CD8-positive, alpha-beta memory T cell (primary cell): ENCODE data around the gene CFAP99. TPM values are rescaled to one million over a fixed set of nuclear protein-coding genes. Genes with fewer than 3 reads are reported as not detected.

ENCODE experiments used
- CTCF ChIA-PET: fragments of 350-600 bp; sonication (Branson Sonifier 250); formaldehyde crosslinking; loops from one replicate; lab custom pipeline; 2021; ENCODE audit warnings: antibody characterized with exemption; lab: Charles Lee
- POLR2A ChIA-PET: fragments of 350-600 bp; sonication (Branson Sonifier 250); formaldehyde crosslinking; loops from one replicate; lab custom pipeline; 2021; ENCODE audit warnings: antibody characterized with exemption; lab: Charles Lee
- DNase-seq, 5 donors: peaks; one replicate each; pipeline versions ENCODE4 v3.0.0 to v3.0.0-alpha.2; 2020 to 2022; ENCODE audit warnings: mixed read lengths in 1 of 5
- H3K27ac ChIP-seq: one replicate; pipeline ENCODE4 v1.7.0; 2013; ENCODE audit warnings: low read depth, mild to moderate bottlenecking, low read length, moderate library complexity
- H3K27me3 ChIP-seq: 2 replicates; pipeline ENCODE4 v1.7.0; 2013; ENCODE audit warnings: low read length, mild to moderate bottlenecking; ENCODE audit not compliant: insufficient read depth, poor library complexity, severe bottlenecking
- H3K36me3 ChIP-seq: 2 replicates; pipeline ENCODE4 v1.7.0; 2013; ENCODE audit warnings: mild to moderate bottlenecking, low read length, moderate library complexity; ENCODE audit not compliant: insufficient read depth
- H3K4me1 ChIP-seq: 2 replicates; pipeline ENCODE4 v1.7.0; 2013; ENCODE audit warnings: mild to moderate bottlenecking, low read length, moderate library complexity; ENCODE audit not compliant: insufficient read depth
- H3K4me3 ChIP-seq: 2 replicates; pipeline ENCODE4 v1.7.0; 2013; ENCODE audit warnings: mild to moderate bottlenecking, low read length
- H3K9me3 ChIP-seq: 2 replicates; pipeline ENCODE4 v1.7.0; 2013; ENCODE audit warnings: mild to moderate bottlenecking, low read length
- H3K27ac Mint-ChIP-seq, 8 donors: one replicate each; pipeline ENCODE4 v1.8.0; 2020 to 2021; ENCODE audit warnings: mixed read lengths in 8 of 8, mild to moderate bottlenecking in 6 of 8, inconsistent platforms in 3 of 8, moderate library complexity in 3 of 8
- H3K27me3 Mint-ChIP-seq, 2 donors: one replicate each; pipeline ENCODE4 v1.8.0; 2020 to 2021; ENCODE audit warnings: mixed read lengths in 2 of 2, mild to moderate bottlenecking in 1 of 2, moderate library complexity in 1 of 2
- H3K36me3 Mint-ChIP-seq, 3 donors: one replicate each; pipeline ENCODE4 v1.8.0; 2020 to 2021; ENCODE audit warnings: mixed read lengths in 3 of 3, inconsistent platforms in 1 of 3, mild to moderate bottlenecking in 1 of 3
- H3K4me1 Mint-ChIP-seq, 3 donors: one replicate each; pipeline ENCODE4 v1.8.0; 2020 to 2021; ENCODE audit warnings: mixed read lengths in 3 of 3, inconsistent platforms in 1 of 3, mild to moderate bottlenecking in 1 of 3
- H3K4me3 Mint-ChIP-seq, 7 donors: one replicate each; pipeline ENCODE4 v1.8.0; 2020 to 2021; ENCODE audit warnings: mixed read lengths in 7 of 7, mild to moderate bottlenecking in 6 of 7, moderate library complexity in 4 of 7, inconsistent platforms in 2 of 7
- H3K9me3 Mint-ChIP-seq, 5 donors: one replicate each; pipeline ENCODE4 v1.8.0; 2020 to 2022; ENCODE audit warnings: mixed read lengths in 5 of 5, mild to moderate bottlenecking in 3 of 5, moderate library complexity in 2 of 5, inconsistent platforms in 1 of 5
- polyA plus RNA-seq: library from polyadenylated mRNA; unstranded; fragments of 300-500 nt; fragmentation: Illumina TruSeq; gene quantifications from one replicate; pipeline ENCODE4 v1.2.3, GENCODE V29; 2021
- total RNA-seq, 2 experiments: library from RNA; stranded (reverse); gene quantifications; one replicate each; pipeline ENCODE4 v1.2.3, GENCODE V29; 2021

CFAP99 gene
- total and polyA plus RNA-seq, 3 experiments from 2014 or later: 0.07 TPM; not detected in 2

- CTCF ChIA-PET: no interaction called here
- H3K36me3 Mint-ChIP-seq: peaks cover 7 to 85% (median 15%) of the 10 kb centered on the region in 3 donors
- H3K9me3 ChIP-seq: no peaks in the 10 kb centered on the region
- peaks cover 7 to 21% (median 10%) of the 10 kb centered on the region in 3 donors for H3K4me1 Mint-ChIP-seq
- no peaks in the 10 kb centered on the region for H3K4me1 ChIP-seq
- no peaks in the 10 kb centered on the region for H3K27me3 Mint-ChIP-seq
- H3K4me3 Mint-ChIP-seq: no peak overlapping the region
- H3K27ac ChIP-seq: no peak overlapping the region
- no peak for DNase-seq
- no peak overlapping the region for H3K4me3 ChIP-seq
- peaks cover 59% of the 10 kb centered on the region for H3K36me3 ChIP-seq
- POLR2A ChIA-PET: no interaction called here
- H3K27me3 ChIP-seq: no peaks in the 10 kb centered on the region
- no peaks in the 10 kb centered on the region for H3K9me3 Mint-ChIP-seq
- H3K27ac Mint-ChIP-seq: no peak overlapping the region
Observed at GRCh38 chr4:2497931-2498330, 79.2 kb downstream of the CFAP99 start.

- H3K27me3 Mint-ChIP-seq: no peaks in the 10 kb centered on the region
- Histone ChIP-seq H3K4me3 (no peak overlapping the region), H3K27me3 (no peaks in the 10 kb centered on the region), H3K36me3 (peaks cover 44% of the 10 kb centered on the region), H3K9me3 (no peaks in the 10 kb centered on the region), H3K27ac (no peak overlapping the region), H3K4me1 (no peaks in the 10 kb centered on the region)
- no peaks in the 10 kb centered on the region for H3K9me3 Mint-ChIP-seq
- no peak for DNase-seq
- no peak overlapping the region for H3K4me3 Mint-ChIP-seq
- ChIA-PET POLR2A (no interaction called here), CTCF (no interaction called here)
- H3K4me1 Mint-ChIP-seq: peaks cover 11 to 26% (median 12%) of the 10 kb centered on the region in 3 donors
- peak overlapping the region in 4 of 8 donors; percentile 22 to 66 (median 36) for H3K27ac Mint-ChIP-seq
- peaks cover 7 to 82% (median 13%) of the 10 kb centered on the region in 3 donors for H3K36me3 Mint-ChIP-seq
Observed at GRCh38 chr4:2500547-2500946, 81.8 kb downstream of the CFAP99 start.

DNA sequence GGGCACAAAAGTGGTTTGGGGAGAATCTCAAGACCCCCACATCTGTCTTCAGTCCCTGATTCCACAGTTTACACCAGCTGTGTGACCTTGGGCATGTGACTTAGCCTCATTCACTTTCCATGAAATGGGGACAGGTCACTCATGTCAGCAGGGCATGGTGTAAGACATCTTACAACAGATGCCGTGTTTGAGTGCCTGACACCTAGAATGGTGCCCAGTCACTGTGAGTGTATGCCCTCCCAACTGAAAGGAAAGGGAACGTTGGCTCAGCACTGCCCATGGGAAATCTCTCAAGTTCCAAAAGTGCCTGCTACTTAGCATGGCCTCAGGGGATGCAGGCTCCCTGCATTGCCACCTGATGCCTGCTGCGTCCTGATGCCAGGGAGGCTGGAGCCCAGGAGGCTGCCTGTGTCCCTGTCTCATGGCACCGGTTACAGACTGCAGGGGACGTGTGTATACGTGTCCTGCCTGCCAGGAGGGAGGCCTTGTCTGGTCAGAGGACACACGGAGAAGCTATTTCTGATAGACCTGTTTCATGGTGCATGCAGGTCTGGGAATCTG lies 82.4 kb downstream of the CFAP99 start:
- POLR2A ChIA-PET: no interaction called here
- Mint-ChIP-seq H3K27me3 (no peaks in the 10 kb centered on the region), H3K9me3 (no peaks in the 10 kb centered on the region), H3K36me3 (peaks cover 7 to 82% (median 13%) of the 10 kb centered on the region in 3 donors), H3K27ac (peak overlapping the region in 5 of 8 donors; percentile 16 to 73 (median 24)), H3K4me3 (no peak overlapping the region), H3K4me1 (peaks cover 11 to 26% (median 12%) of the 10 kb centered on the region in 3 donors)
- Histone ChIP-seq H3K36me3 (peaks cover 38% of the 10 kb centered on the region), H3K27ac (no peak overlapping the region), H3K9me3 (no peaks in the 10 kb centered on the region), H3K4me3 (no peak overlapping the region), H3K27me3 (no peaks in the 10 kb centered on the region), H3K4me1 (no peaks in the 10 kb centered on the region)
- CTCF ChIA-PET: no interaction called here
- DNase-seq: no peak

- peaks cover 27% of the 10 kb centered on the region for H3K36me3 ChIP-seq
- H3K27ac Mint-ChIP-seq: peak overlapping the region in 4 of 8 donors; percentile 17 to 65 (median 46)
Observed at GRCh38 chr4:2503809-2504208, 85.1 kb downstream of the CFAP99 start.

GRCh38 chr4:2507259-2507658 lies 88.5 kb downstream of the CFAP99 start:
- POLR2A ChIA-PET: no interaction called here
- CTCF ChIA-PET: interaction anchor here (1.2 to 1.4 kb wide), 2 partner anchors 12 to 39 kb away, joined by 4 to 7 read pairs; partner anchors contain the start of gene RNF4
- H3K36me3 ChIP-seq: peaks cover 28% of the 10 kb centered on the region

More at GRCh38 chr4:2503809-2504208, 85.1 kb downstream of the CFAP99 start:
- Mint-ChIP-seq H3K9me3 (no peaks in the 10 kb centered on the region), H3K4me1 (peaks cover 17 to 38% (median 19%) of the 10 kb centered on the region in 3 donors), H3K36me3 (peaks cover 4 to 76% (median 7%) of the 10 kb centered on the region in 3 donors), H3K27me3 (no peaks in the 10 kb centered on the region), H3K4me3 (peak overlapping the region in 1 of 7 donors; percentile 27)
- H3K4me3 ChIP-seq: no peak overlapping the region
- H3K9me3 ChIP-seq: no peaks in the 10 kb centered on the region
- ChIA-PET POLR2A (no interaction called here), CTCF (interaction anchor here (1.7 kb wide), 1 partner anchor 62 kb away, joined by 4 read pairs; no protein-coding TSS in a partner anchor)
- DNase-seq: no peak
- no peak overlapping the region for H3K27ac ChIP-seq
- H3K27me3 ChIP-seq: no peaks in the 10 kb centered on the region
- H3K4me1 ChIP-seq: no peaks in the 10 kb centered on the region

DNA sequence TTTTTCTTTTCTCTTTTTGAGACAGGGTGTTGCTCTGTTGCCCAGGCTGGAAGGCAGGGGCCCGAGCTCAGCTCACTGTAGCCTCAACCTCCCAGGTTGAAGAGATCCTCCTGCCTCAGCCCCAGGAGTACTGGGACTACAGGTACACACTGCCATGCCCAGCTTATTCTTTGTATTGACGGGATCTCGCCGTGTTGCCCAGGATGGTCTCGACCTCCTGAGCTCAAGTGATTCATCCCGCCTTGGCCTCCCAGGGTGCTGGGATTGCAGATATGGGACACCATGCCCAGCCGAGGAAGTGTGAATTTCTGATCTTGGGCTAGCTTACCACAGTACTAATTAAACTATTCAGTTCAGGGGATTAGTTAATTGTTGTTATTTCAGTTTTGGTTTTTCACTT lies 89.1 kb downstream of the CFAP99 start:
- peaks cover 13% of the 10 kb centered on the region for H3K4me1 ChIP-seq
- no peak overlapping the region for H3K27ac ChIP-seq
- H3K4me1 Mint-ChIP-seq: peaks cover 36 to 53% (median 37%) of the 10 kb centered on the region in 3 donors
- peak overlapping the region in 4 of 8 donors; percentile 20 to 64 (median 50) for H3K27ac Mint-ChIP-seq
- CTCF ChIA-PET: interaction anchor here (1.2 to 1.4 kb wide), 2 partner anchors 13 to 39 kb away, joined by 4 to 7 read pairs; partner anchors contain the start of gene RNF4
- H3K36me3 ChIP-seq: peaks cover 34% of the 10 kb centered on the region
- no peaks in the 10 kb centered on the region for H3K9me3 Mint-ChIP-seq
- no peaks in the 10 kb centered on the region for H3K27me3 ChIP-seq
- no peaks in the 10 kb centered on the region for H3K9me3 ChIP-seq
- no peak overlapping the region for H3K4me3 Mint-ChIP-seq
- DNase-seq: no peak
- no peak overlapping the region for H3K4me3 ChIP-seq
- no peaks in the 10 kb centered on the region for H3K27me3 Mint-ChIP-seq
- H3K36me3 Mint-ChIP-seq: peaks cover 0 to 74% (median 4%) of the 10 kb centered on the region in 3 donors
- POLR2A ChIA-PET: no interaction called here

More at GRCh38 chr4:2507259-2507658, 88.5 kb downstream of the CFAP99 start:
- Mint-ChIP-seq H3K27me3 (no peaks in the 10 kb centered on the region), H3K4me3 (no peak overlapping the region), H3K4me1 (peaks cover 36 to 53% (median 36%) of the 10 kb centered on the region in 3 donors), H3K36me3 (peaks cover 0 to 70% (median 4%) of the 10 kb centered on the region in 3 donors), H3K9me3 (no peaks in the 10 kb centered on the region), H3K27ac (peak overlapping the region in 5 of 8 donors; percentile 21 to 64 (median 48))
- Histone ChIP-seq H3K4me1 (peaks cover 13% of the 10 kb centered on the region), H3K9me3 (no peaks in the 10 kb centered on the region), H3K4me3 (no peak overlapping the region), H3K27ac (no peak overlapping the region), H3K27me3 (no peaks in the 10 kb centered on the region)
- no peak for DNase-seq

DNA sequence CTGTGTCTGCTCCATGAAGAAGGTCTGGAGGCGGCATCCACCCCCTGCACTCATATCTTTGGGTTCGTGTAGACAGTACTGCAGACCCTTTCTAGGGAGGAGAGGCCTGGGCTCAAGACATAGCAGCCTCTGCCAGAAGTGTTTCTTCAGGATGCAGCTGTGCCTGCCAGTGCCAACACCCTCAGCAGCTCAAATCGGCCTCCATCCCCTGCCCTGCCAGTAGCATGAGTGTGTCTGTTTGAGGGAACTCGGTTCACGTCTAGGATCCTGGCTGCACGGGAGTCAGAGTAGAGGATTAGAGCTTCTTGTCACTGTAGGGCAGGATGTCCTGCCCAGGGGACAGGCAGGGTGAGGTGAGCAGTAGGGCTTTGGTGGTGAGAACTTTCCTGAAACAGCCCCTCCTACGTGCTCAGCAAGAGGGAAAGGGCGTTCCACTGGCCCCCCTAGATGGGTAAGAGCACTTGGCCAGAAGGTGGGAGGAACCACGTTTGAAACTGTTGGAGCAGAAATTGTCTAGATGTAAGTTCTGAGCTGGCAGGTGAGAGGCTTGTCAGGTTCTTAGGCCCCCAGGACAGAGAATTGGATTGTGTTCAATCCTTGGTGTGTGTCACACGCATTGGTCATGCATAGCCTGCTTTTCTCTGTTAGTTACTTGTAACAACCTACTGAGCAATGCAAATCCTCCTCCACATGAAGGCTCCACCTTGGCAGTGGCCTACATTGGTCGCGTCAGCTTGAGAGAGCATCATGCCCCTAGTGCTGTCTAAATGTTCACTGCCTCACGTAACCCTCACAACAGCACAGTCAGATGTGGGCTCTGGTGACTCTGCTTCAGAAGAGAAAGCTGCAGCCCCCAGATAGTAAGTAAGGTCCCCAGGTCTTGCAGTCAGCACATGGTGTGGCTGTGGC lies 91.8 kb downstream of the CFAP99 start:
- peaks cover 50% of the 10 kb centered on the region for H3K36me3 ChIP-seq
- Mint-ChIP-seq H3K9me3 (no peaks in the 10 kb centered on the region), H3K36me3 (peaks cover 6 to 82% (median 6%) of the 10 kb centered on the region in 3 donors), H3K4me1 (peaks cover 29 to 41% (median 29%) of the 10 kb centered on the region in 3 donors), H3K27me3 (no peaks in the 10 kb centered on the region), H3K27ac (peak overlapping the region; percentile 52 to 91 (median 84)), H3K4me3 (peak overlapping the region in 2 of 7 donors; percentile 17 to 70)
- no peaks in the 10 kb centered on the region for H3K9me3 ChIP-seq
- H3K27ac ChIP-seq: no peak overlapping the region
- H3K4me3 ChIP-seq: no peak overlapping the region
- no peak for DNase-seq
- CTCF ChIA-PET: no interaction called here
- H3K27me3 ChIP-seq: no peaks in the 10 kb centered on the region
- H3K4me1 ChIP-seq: peaks cover 13% of the 10 kb centered on the region
- POLR2A ChIA-PET: interaction anchor here (1.5 kb wide), 1 partner anchor 42 kb away, joined by 3 read pairs; the partner anchor contains the start of gene RNF4
